Measurements from ENCODE around the gene TGFB2. TPM values are rescaled to one million over a fixed set of nuclear protein-coding genes. Genes with fewer than 3 reads are reported as not detected.

Gene TGFB2
- total RNA-seq, 2 donors from 2014 or later = 0.27 to 4.6 TPM

DNA sequence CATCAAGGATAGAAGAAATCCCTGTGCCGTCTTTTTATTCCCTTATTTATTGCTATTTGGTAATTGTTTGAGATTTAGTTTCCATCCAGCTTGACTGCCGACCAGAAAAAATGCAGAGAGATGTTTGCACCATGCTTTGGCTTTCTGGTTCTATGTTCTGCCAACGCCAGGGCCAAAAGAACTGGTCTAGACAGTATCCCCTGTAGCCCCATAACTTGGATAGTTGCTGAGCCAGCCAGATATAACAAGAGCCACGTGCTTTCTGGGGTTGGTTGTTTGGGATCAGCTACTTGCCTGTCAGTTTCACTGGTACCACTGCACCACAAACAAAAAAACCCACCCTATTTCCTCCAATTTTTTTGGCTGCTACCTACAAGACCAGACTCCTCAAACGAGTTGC lies 99.0 kb downstream of the TGFB2 start:
- Histone ChIP-seq H3K27ac (no peak overlapping the region), H3K4me1 (no peaks in the 10 kb centered on the region), H3K36me3 (no peaks in the 10 kb centered on the region), H3K4me3 (no peak overlapping the region), H3K9me3 (no peaks in the 10 kb centered on the region), H3K27me3 (no peaks in the 10 kb centered on the region), H3K9ac (ENCODE audit: low read depth in 2 of 2, low read length in 2 of 2) (no peak overlapping the region)
- TF ChIP-seq, protein P1, sequence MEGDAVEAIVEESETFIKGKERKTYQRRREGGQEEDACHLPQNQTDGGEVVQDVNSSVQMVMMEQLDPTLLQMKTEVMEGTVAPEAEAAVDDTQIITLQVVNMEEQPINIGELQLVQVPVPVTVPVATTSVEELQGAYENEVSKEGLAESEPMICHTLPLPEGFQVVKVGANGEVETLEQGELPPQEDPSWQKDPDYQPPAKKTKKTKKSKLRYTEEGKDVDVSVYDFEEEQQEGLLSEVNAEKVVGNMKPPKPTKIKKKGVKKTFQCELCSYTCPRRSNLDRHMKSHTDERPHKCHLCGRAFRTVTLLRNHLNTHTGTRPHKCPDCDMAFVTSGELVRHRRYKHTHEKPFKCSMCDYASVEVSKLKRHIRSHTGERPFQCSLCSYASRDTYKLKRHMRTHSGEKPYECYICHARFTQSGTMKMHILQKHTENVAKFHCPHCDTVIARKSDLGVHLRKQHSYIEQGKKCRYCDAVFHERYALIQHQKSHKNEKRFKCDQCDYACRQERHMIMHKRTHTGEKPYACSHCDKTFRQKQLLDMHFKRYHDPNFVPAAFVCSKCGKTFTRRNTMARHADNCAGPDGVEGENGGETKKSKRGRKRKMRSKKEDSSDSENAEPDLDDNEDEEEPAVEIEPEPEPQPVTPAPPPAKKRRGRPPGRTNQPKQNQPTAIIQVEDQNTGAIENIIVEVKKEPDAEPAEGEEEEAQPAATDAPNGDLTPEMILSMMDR (IDR thresholded peaks at IDR 0.05) = no peak
- no peak for DNase-seq
- intact Hi-C loops (cut with DNase I) = no loop called here

DNA sequence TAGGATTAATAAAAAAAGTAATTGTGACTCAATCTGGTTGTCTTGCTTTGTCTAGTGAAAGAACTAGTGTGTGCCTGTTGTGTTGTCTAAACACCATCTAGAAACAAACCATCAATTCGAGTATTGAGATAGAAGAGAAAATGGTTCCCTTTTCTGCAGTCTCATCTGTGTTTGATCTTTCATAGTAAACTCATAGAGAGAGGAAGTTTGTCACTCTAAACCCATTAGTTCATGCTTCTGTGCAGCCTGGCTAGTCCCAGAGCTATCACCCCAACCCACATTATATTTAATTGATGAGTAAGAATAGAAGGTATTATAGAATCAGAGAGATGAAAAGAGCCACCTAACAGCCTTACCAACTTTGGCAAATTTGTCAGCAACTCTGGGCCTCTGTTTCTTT lies 99.5 kb downstream of the TGFB2 start:
- no peak overlapping the region for H3K27ac ChIP-seq
- no peaks in the 10 kb centered on the region for H3K36me3 ChIP-seq
- no peaks in the 10 kb centered on the region for H3K9me3 ChIP-seq
- no peaks in the 10 kb centered on the region for H3K4me1 ChIP-seq
- TF ChIP-seq, protein P1 (IDR thresholded peaks at IDR 0.05) = no peak
- H3K4me3 ChIP-seq = no peak overlapping the region
- H3K27me3 ChIP-seq = no peaks in the 10 kb centered on the region
- DNase-seq = no peak
- H3K9ac ChIP-seq (ENCODE audit: low read depth in 2 of 2, low read length in 2 of 2) = no peak overlapping the region
- intact Hi-C loops (cut with DNase I) = no loop called here

DNA sequence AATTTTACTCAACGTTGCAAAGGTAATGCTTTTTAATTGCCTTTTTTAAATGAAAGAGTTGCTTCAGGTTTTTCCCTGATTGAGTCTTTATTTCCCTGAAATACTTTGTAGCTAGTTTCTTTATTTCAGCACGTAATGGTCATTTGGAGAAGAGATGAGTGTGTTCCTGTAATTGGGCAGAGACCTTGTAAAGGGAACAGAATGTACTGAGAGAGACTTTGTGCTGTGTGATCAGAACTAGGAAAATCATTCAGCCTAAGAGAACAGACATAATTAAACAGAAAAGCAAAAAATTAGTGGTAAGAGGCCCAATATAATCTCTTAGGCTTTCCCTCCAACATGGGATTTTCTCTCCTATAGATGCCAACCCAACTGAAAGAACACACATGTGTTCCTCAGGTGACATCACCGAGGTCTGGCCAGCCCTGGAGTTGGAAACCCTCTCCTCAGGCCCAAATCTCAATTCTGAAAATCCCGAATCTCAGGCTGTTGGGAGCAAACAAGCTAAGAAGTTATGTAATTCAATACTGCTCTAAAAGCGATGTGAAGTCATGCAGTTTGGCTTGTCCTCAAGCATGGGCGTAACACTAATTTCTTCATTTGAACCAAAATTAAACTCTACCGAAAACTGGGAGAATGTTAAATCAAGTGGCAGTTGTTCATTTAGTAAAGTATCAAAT lies 102.0 kb downstream of the TGFB2 start:
- DNase-seq = no peak
- H3K9ac ChIP-seq (ENCODE audit: low read depth in 2 of 2, low read length in 2 of 2) = no peak overlapping the region
- no peaks in the 10 kb centered on the region for H3K9me3 ChIP-seq
- H3K4me3 ChIP-seq = no peak overlapping the region
- no peak overlapping the region for H3K27ac ChIP-seq
- no peaks in the 10 kb centered on the region for H3K4me1 ChIP-seq
- intact Hi-C loops (cut with DNase I) = no loop called here
- TF ChIP-seq, protein P1 (IDR thresholded peaks at IDR 0.05) = no peak
- no peaks in the 10 kb centered on the region for H3K27me3 ChIP-seq
- no peaks in the 10 kb centered on the region for H3K36me3 ChIP-seq

- no peaks in the 10 kb centered on the region for H3K9me3 ChIP-seq
- no peak overlapping the region for H3K4me3 ChIP-seq
- no peak for DNase-seq
- H3K4me1 ChIP-seq = no peaks in the 10 kb centered on the region
- H3K36me3 ChIP-seq = no peaks in the 10 kb centered on the region
- intact Hi-C loops (cut with DNase I) = no loop called here
- H3K27ac ChIP-seq = no peak overlapping the region
- H3K9ac ChIP-seq (ENCODE audit: low read depth in 2 of 2, low read length in 2 of 2) = no peak overlapping the region
- no peaks in the 10 kb centered on the region for H3K27me3 ChIP-seq
- TF ChIP-seq, protein P1 (IDR thresholded peaks at IDR 0.05) = no peak
Observed at GRCh38 chr1:218451415-218451814, 106.3 kb downstream of the TGFB2 start.

GRCh38 chr1:218454700-218455282 lies 109.7 kb downstream of the TGFB2 start:
- Histone ChIP-seq H3K4me1 (no peaks in the 10 kb centered on the region), H3K9me3 (no peaks in the 10 kb centered on the region), H3K36me3 (no peaks in the 10 kb centered on the region), H3K9ac (ENCODE audit: low read depth in 2 of 2, low read length in 2 of 2) (no peak overlapping the region), H3K27ac (no peak overlapping the region), H3K4me3 (no peak overlapping the region), H3K27me3 (no peaks in the 10 kb centered on the region)
- intact Hi-C loops (cut with DNase I) = no loop called here
- DNase-seq = no peak
- TF ChIP-seq, protein P1 (IDR thresholded peaks at IDR 0.05) = no peak

Data from colonic mucosa (tissue), 4 donors.